Panc1 (cell line): ENCODE measurements around the gene MVD.

Experiments
- CTCF ChIP-seq: fragments of 450-650 bp; IDR thresholded peaks from 2 replicates; pipeline ENCODE4 v1.5.1; 2017; ENCODE audit warnings: mild to moderate bottlenecking
- REST ChIP-seq, 2 experiments: IDR thresholded peaks; 2 replicates each; pipeline ENCODE4 v1.6.1; 2011 to 2012; ENCODE audit warnings: low read depth in 2 of 2, control low read depth in 1 of 2, low read length in 1 of 2, mild to moderate bottlenecking in 1 of 2, moderate library complexity in 1 of 2; ENCODE audit not compliant: insufficient read depth in 1 of 2
- SIN3A ChIP-seq: IDR thresholded peaks from 2 replicates; pipeline ENCODE4 v1.6.1; 2012; ENCODE audit warnings: low read depth, mild to moderate bottlenecking, low read length, moderate library complexity, borderline replicate concordance; ENCODE audit not compliant: insufficient read depth

- TF ChIP-seq REST (IDR thresholded peaks at IDR 0.05; ENCODE audit: insufficient read depth in 1 of 2, low read depth in 2 of 2, low read length in 1 of 2) (no peak), CTCF (no peak), SIN3A (no peak)
Observed at GRCh38 chr16:88661468-88661867, 1.4 kb downstream of the MVD start.
